Neural crest cell (in vitro differentiated cells): Measurements from ENCODE around the gene MPZL1. TPM values are rescaled to one million over a fixed set of nuclear protein-coding genes. Genes with fewer than 3 reads are reported as not detected.

Experiments used
- DNase-seq: peaks from one replicate; pipeline ENCODE4 v3.0.0; 2021; ENCODE audit warnings: low read depth, mixed read lengths, low spot score
- H3K27ac Mint-ChIP-seq: one replicate; pipeline ENCODE4 v1.8.0; 2021; ENCODE audit warnings: mild to moderate bottlenecking, mixed read lengths; ENCODE audit not compliant: unreplicated experiment
- H3K27me3 Mint-ChIP-seq: 2 replicates; pipeline ENCODE4 v1.8.0; 2021; ENCODE audit warnings: low read depth, mild to moderate bottlenecking, mixed read lengths
- H3K36me3 Mint-ChIP-seq: 2 replicates; pipeline ENCODE4 v1.8.0; 2021; ENCODE audit warnings: low read depth, mild to moderate bottlenecking, mixed read lengths
- H3K4me1 Mint-ChIP-seq: 2 replicates; pipeline ENCODE4 v1.8.0; 2021; ENCODE audit warnings: mixed read lengths
- H3K4me3 Mint-ChIP-seq: one replicate; pipeline ENCODE4 v1.8.0; 2021; ENCODE audit warnings: mild to moderate bottlenecking, mixed read lengths
- H3K9me3 Mint-ChIP-seq: 2 replicates; pipeline ENCODE4 v1.8.0; 2021; ENCODE audit warnings: mixed read lengths
- CTCF ChIP-seq: fragments of 200-600 bp; sonication (generic); conservative IDR thresholded peaks from 2 replicates; pipeline ENCODE4 v1.5.0; 2021; ENCODE audit warnings: antibody characterized with exemption, mild to moderate bottlenecking
- total RNA-seq: library from RNA; stranded (reverse); gene quantifications from 2 replicates; pipeline ENCODE4 v1.2.1, GENCODE V29; 2021

MPZL1 gene
- total RNA-seq, 1 donor from 2014 or later: 114 TPM

DNA sequence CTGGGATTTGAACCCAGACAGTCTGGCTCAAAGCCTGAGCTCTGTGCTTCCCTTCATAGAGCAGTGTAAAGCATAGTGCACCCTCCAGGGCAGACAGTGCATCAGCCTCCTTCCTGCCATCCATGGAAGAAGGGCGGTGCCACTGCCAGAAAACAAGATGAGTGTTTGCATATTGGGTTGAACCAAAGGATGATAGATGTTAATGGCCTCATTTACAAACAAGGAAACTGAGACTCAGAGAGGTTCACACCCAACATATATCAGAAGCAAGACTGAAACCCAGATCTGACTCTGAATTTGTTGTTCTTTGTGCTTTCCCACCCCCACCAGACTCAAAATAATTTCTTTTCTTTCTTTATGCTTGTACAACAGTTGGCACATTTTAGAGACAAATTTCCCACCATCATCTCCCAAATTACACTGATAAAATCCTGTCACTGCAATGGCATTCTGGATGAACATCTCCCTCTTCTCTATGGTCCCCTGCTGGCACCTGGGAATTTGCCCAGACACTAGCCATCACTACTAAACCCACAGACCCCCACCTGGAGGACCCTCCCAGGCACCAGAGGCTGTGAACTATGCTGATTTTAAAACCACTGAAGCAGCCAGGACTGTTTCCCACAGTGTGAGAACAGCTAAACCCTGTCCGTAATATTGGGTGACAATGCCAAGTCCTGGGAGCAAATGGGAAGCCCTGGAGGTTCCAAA is 45.4 kb upstream of the MPZL1 start:
- no peak for DNase-seq
- peaks cover 9% of the 10 kb centered on the region for H3K4me1 Mint-ChIP-seq
- no peaks in the 10 kb centered on the region for H3K27me3 Mint-ChIP-seq
- no peaks in the 10 kb centered on the region for H3K9me3 Mint-ChIP-seq
- no peak overlapping the region for H3K4me3 Mint-ChIP-seq
- TF ChIP-seq CTCF: no peak
- H3K36me3 Mint-ChIP-seq: no peaks in the 10 kb centered on the region
- no peak overlapping the region for H3K27ac Mint-ChIP-seq

GRCh38 chr1:167676916-167677848 is 44.6 kb upstream of the MPZL1 start:
- H3K4me3 Mint-ChIP-seq: no peak overlapping the region

GRCh38 chr1:167678422-167678821 is 43.4 kb upstream of the MPZL1 start:
- Mint-ChIP-seq H3K36me3 (no peaks in the 10 kb centered on the region), H3K27me3 (no peaks in the 10 kb centered on the region), H3K9me3 (no peaks in the 10 kb centered on the region), H3K4me1 (peaks cover 6% of the 10 kb centered on the region), H3K27ac (no peak overlapping the region), H3K4me3 (no peak overlapping the region)
- DNase-seq: no peak
- TF ChIP-seq CTCF: no peak

More at GRCh38 chr1:167676916-167677848, 44.6 kb upstream of the MPZL1 start:
- H3K4me1 Mint-ChIP-seq: peaks cover under 1% of the 10 kb centered on the region
- H3K9me3 Mint-ChIP-seq: no peaks in the 10 kb centered on the region
- no peaks in the 10 kb centered on the region for H3K36me3 Mint-ChIP-seq
- no peak for DNase-seq
- H3K27me3 Mint-ChIP-seq: no peaks in the 10 kb centered on the region
- no peak for TF ChIP-seq CTCF
- H3K27ac Mint-ChIP-seq: no peak overlapping the region

DNA sequence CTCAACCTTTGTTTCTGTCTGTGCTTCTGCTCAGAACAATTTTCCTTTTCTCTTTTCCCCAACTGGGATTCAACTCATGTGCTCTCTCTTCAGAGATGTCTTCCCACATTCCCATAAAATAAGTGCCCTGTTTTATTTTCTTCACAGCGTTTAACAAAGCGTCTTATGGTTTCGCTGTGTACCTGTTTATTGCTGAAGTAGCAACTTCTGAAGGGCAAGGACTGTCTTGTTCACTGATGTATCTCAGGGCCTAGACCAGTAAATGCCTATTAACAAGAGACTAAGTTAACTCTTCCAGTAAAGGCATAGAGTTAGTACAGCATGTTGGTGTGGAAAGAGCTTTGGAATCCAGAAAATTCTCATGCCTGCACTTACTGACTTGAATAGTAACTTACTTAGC is 42.9 kb upstream of the MPZL1 start:
- Mint-ChIP-seq H3K9me3 (no peaks in the 10 kb centered on the region), H3K4me3 (no peak overlapping the region), H3K27ac (no peak overlapping the region), H3K4me1 (peaks cover 10% of the 10 kb centered on the region), H3K27me3 (no peaks in the 10 kb centered on the region), H3K36me3 (no peaks in the 10 kb centered on the region)
- no peak for DNase-seq
- TF ChIP-seq CTCF: no peak

- no peak overlapping the region for H3K4me3 Mint-ChIP-seq
- H3K9me3 Mint-ChIP-seq: no peaks in the 10 kb centered on the region
- H3K4me1 Mint-ChIP-seq: peaks cover 15% of the 10 kb centered on the region
- no peaks in the 10 kb centered on the region for H3K36me3 Mint-ChIP-seq
- no peaks in the 10 kb centered on the region for H3K27me3 Mint-ChIP-seq
- H3K27ac Mint-ChIP-seq: no peak overlapping the region
- DNase-seq: no peak
- no peak for TF ChIP-seq CTCF
Observed at GRCh38 chr1:167679714-167680113, 42.1 kb upstream of the MPZL1 start.
